HepG2 (cell line): ENCODE measurements around the gene NT5C3B. TPM values are rescaled to one million over a fixed set of nuclear protein-coding genes. Genes with fewer than 3 reads are reported as not detected.

Experiments used
- ARHGAP35 ChIP-seq: sonication (generic); formaldehyde crosslinking; IDR thresholded peaks from 2 replicates; pipeline ENCODE4 v1.9.0; 2022; ENCODE audit warnings: mild to moderate bottlenecking, inconsistent platforms, moderate library complexity, missing genetic modification reagents, borderline replicate concordance
- DNMT3B ChIP-seq: conservative IDR thresholded peaks from 2 replicates; pipeline ENCODE4 v1.6.1; 2016; ENCODE audit warnings: missing biosample characterization, control low read depth
- ELF3 ChIP-seq: IDR thresholded peaks from 2 replicates; pipeline ENCODE4 v1.6.1; 2016; ENCODE audit warnings: missing genetic modification reagents, missing compliant biosample characterization
- ISL2 ChIP-seq: sonication (generic); formaldehyde crosslinking; IDR thresholded peaks from 2 replicates; pipeline ENCODE4 v1.5.0; 2020; ENCODE audit warnings: missing genetic modification reagents
- KDM2A ChIP-seq: sonication (generic); formaldehyde crosslinking; IDR thresholded peaks from 2 replicates; pipeline ENCODE4 v1.4.0; 2020; ENCODE audit warnings: low read depth, missing genetic modification reagents, borderline replicate concordance
- MTA3 ChIP-seq: sonication (generic); formaldehyde crosslinking; IDR thresholded peaks from 2 replicates; pipeline ENCODE4 v1.4.0; 2020; ENCODE audit warnings: missing genetic modification reagents
- NBN ChIP-seq: fragments of 450-650 bp; conservative IDR thresholded peaks from 2 replicates; pipeline ENCODE4 v1.6.1; 2017
- ONECUT2 ChIP-seq: sonication (generic); formaldehyde crosslinking; IDR thresholded peaks from 2 replicates; pipeline ENCODE4 v1.4.0; 2020; ENCODE audit warnings: missing genetic modification reagents
- POGZ ChIP-seq: sonication (generic); formaldehyde crosslinking; IDR thresholded peaks from 2 replicates; pipeline ENCODE4 v1.4.0; 2020; ENCODE audit warnings: mild to moderate bottlenecking, missing genetic modification reagents
- POLR2A ChIP-seq, 2 experiments: IDR thresholded peaks; 2 replicates each; pipeline ENCODE4 v1.6.1; 2011; ENCODE audit warnings: low read depth in 2 of 2, low read length in 2 of 2, mild to moderate bottlenecking in 1 of 2, moderate library complexity in 1 of 2; ENCODE audit not compliant: insufficient read depth in 1 of 2
- SMYD3 ChIP-seq: sonication (generic); formaldehyde crosslinking; IDR thresholded peaks from 2 replicates; pipeline ENCODE4 v1.8.1; 2023; ENCODE audit warnings: mild to moderate bottlenecking, missing genetic modification reagents
- STAG1 ChIP-seq: sonication (generic); formaldehyde crosslinking; IDR thresholded peaks from 2 replicates; pipeline ENCODE4 v1.4.0; 2020; ENCODE audit warnings: missing genetic modification reagents
- YY1 ChIP-seq: IDR thresholded peaks from 2 replicates; pipeline ENCODE4 v1.6.1; 2011; ENCODE audit warnings: low read length, low read depth, moderate library complexity, mild to moderate bottlenecking; ENCODE audit not compliant: insufficient read depth, insufficient replicate concordance
- ZBTB8A ChIP-seq: sonication (generic); formaldehyde crosslinking; IDR thresholded peaks from 2 replicates; pipeline ENCODE4 v1.4.0; 2020; ENCODE audit warnings: mild to moderate bottlenecking, low read depth, missing genetic modification reagents, borderline replicate concordance
- ZMYM2 ChIP-seq: sonication (generic); formaldehyde crosslinking; IDR thresholded peaks from 2 replicates; pipeline ENCODE4 v1.8.0; 2022; ENCODE audit warnings: mild to moderate bottlenecking, missing genetic modification reagents
- ZNF335 ChIP-seq: sonication (generic); formaldehyde crosslinking; IDR thresholded peaks from 2 replicates; pipeline ENCODE4 v1.4.0; 2020; ENCODE audit warnings: missing genetic modification reagents
- ZNF33A ChIP-seq: sonication (generic); formaldehyde crosslinking; IDR thresholded peaks from 2 replicates; pipeline ENCODE4 v1.5.1; 2020; ENCODE audit warnings: missing genetic modification reagents, mild to moderate bottlenecking, moderate library complexity, borderline replicate concordance
- polyA plus RNA-seq, 8 experiments: library from polyadenylated mRNA; depleted of rRNA in 3 of 8; stranded (reverse) in 7 of 8; unstranded in 1 of 8; fragments of >200 nt; fragmentation: Illumina TruSeq in 4 of 8; extraction: Trizol in 4 of 8; gene quantifications; 2 replicates each; pipeline versions ENCODE4 v1.2.1 to v1.2.3, GENCODE V29; 2011 to 2016; ENCODE audit warnings: low read depth in 4 of 8, missing spikeins in 1 of 8, mixed read lengths in 1 of 8; ENCODE audit not compliant: insufficient read depth in 1 of 8
- total RNA-seq, 5 experiments: library from RNA; depleted of rRNA; stranded (reverse); fragments of >200 nt; fragmentation: Illumina TruSeq; extraction: Trizol; gene quantifications; 2 replicates each; pipeline ENCODE4 v1.2.3, GENCODE V29; 2016; ENCODE audit warnings: low read depth in 1 of 5
- TF ChIP-seq, protein P1 (sequence below): sonication (generic); formaldehyde crosslinking; IDR thresholded peaks from 2 replicates; pipeline ENCODE4 v1.8.1; 2023; ENCODE audit warnings: mild to moderate bottlenecking, moderate library complexity, missing genetic modification reagents
- TF ChIP-seq, protein P2 (sequence below): sonication (generic); formaldehyde crosslinking; IDR thresholded peaks from 2 replicates; pipeline ENCODE4 v1.4.0; 2020; ENCODE audit warnings: missing genetic modification reagents
- TF ChIP-seq, protein P3 (sequence below): IDR thresholded peaks from 2 replicates; pipeline ENCODE4 v1.6.1; 2012; ENCODE audit warnings: low read length, improper control_type of control experiment
- TF ChIP-seq, protein P4 (sequence below): sonication (generic); formaldehyde crosslinking; IDR thresholded peaks from 2 replicates; pipeline ENCODE4 v1.4.0; 2020; ENCODE audit warnings: missing genetic modification reagents
- TF ChIP-seq, protein P5 (sequence below): sonication (generic); formaldehyde crosslinking; conservative IDR thresholded peaks from 2 replicates; pipeline ENCODE4 v1.5.0; 2020; ENCODE audit warnings: missing genetic modification reagents

The NT5C3B gene
- total and polyA plus RNA-seq, 2 of the 13 experiments (the other 11 are each of a cell fraction or from before 2014, with no cell fraction given): 104 to 126 TPM

DNA sequence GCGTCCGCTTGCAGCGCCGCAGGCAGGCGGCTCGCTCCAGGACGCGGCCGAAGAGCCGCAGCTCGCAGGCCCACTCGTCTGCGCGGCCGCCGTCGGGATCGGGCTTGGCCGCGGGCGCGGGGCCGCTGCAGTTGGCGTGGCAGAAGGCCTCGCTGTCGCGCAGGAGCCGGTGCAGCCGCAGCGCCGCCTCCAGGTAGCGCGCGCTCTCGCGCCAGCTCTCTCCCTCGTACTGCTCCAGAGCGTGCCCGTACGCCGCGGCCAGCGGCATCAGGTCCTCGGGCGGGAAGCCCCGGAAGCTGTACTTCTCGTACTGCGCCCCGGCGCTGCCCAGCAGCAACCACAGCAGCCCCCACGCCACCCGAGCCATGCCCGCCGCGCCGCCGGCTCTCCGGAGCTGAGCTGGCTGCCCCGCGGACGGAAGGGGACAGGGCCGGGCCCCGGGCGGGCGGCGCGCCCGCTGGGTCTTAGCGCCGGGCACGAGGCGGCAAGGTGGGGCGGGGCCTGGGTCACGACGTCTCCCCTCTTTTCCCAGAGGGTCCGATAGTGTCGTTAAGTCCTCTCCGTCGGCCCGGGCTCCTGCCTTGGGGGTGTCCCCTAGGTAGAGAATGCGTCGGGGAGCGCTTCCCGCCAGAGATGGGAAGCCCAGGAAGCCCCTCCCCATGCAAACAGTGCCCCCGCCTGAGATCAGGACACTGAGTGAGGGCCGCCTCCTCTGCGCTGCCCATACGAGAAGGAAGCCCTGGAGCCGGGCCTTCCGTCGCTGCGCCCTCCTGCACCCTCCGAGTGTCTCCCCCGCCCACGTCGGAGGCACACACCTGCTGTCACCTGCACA is 24.3 kb downstream of the NT5C3B start, which contains the start of gene P3H4 (continued):
- TF ChIP-seq ISL2 (0 out of 2 replicates have a peak, but pooled peaks have one; percentile 47), MTA3 (CRISPR knock-in tag) (no peak), YY1 (no peak), ELF3 (CRISPR knock-in tag) (peak; percentile 64), ZNF335 (CRISPR knock-in tag) (no peak), DNMT3B (CRISPR knock-in tag) (no peak), ONECUT2 (CRISPR knock-in tag) (no peak), SMYD3 (no peak), STAG1 (peak; percentile 65), ZBTB8A (CRISPR knock-in tag) (no peak; the same call in 1 of the 2 replicates), ZMYM2 (no peak), ARHGAP35 (CRISPR knock-in tag) (no peak; the same call in 1 of the 2 replicates), NBN (no peak), ZNF33A (CRISPR knock-in tag) (no peak), POGZ (peak; percentile 58; the same call in 1 of the 2 replicates), POLR2A (IDR thresholded peaks at IDR 0.05; ENCODE audit: insufficient read depth in 1 of 2, low read depth in 2 of 2, low read length in 2 of 2) (peak; percentile 43 to 48; a peak in 2 of 4 replicates), KDM2A (CRISPR knock-in tag) (peak; percentile 65)
- TF ChIP-seq, protein P1, sequence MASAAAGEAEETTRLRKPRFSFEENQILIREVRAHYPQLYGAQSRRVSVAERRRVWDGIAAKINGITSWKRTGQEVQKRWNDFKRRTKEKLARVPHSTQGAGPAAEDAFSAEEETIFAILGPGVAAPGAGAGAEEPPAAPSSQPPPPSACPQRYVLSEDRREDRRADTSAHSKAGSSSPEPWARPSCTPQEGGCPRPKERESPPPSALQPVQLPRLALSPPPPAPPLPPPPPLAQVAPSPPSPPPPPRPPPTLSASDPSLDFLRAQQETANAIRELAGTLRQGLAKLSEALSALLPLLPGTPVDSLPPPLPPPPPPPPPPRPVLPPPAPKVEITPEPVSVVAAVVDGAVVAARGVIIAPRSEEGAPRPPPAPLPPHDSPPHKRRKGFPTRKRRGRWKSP (CRISPR knock-in tag): peak; percentile 89
- TF ChIP-seq, protein P2, sequence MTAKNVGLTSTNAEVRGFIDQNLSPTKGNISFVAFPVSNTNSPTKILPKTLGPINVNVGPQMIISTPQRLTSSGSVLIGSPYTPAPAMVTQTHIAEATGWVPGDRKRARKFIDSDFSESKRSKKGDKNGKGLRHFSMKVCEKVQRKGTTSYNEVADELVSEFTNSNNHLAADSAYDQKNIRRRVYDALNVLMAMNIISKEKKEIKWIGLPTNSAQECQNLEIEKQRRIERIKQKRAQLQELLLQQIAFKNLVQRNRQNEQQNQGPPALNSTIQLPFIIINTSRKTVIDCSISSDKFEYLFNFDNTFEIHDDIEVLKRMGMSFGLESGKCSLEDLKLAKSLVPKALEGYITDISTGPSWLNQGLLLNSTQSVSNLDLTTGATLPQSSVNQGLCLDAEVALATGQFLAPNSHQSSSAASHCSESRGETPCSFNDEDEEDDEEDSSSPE (CRISPR knock-in tag): peak; percentile 77
- TF ChIP-seq, protein P3, sequence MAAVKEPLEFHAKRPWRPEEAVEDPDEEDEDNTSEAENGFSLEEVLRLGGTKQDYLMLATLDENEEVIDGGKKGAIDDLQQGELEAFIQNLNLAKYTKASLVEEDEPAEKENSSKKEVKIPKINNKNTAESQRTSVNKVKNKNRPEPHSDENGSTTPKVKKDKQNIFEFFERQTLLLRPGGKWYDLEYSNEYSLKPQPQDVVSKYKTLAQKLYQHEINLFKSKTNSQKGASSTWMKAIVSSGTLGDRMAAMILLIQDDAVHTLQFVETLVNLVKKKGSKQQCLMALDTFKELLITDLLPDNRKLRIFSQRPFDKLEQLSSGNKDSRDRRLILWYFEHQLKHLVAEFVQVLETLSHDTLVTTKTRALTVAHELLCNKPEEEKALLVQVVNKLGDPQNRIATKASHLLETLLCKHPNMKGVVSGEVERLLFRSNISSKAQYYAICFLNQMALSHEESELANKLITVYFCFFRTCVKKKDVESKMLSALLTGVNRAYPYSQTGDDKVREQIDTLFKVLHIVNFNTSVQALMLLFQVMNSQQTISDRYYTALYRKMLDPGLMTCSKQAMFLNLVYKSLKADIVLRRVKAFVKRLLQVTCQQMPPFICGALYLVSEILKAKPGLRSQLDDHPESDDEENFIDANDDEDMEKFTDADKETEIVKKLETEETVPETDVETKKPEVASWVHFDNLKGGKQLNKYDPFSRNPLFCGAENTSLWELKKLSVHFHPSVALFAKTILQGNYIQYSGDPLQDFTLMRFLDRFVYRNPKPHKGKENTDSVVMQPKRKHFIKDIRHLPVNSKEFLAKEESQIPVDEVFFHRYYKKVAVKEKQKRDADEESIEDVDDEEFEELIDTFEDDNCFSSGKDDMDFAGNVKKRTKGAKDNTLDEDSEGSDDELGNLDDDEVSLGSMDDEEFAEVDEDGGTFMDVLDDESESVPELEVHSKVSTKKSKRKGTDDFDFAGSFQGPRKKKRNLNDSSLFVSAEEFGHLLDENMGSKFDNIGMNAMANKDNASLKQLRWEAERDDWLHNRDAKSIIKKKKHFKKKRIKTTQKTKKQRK: no peak
- TF ChIP-seq, protein P4, sequence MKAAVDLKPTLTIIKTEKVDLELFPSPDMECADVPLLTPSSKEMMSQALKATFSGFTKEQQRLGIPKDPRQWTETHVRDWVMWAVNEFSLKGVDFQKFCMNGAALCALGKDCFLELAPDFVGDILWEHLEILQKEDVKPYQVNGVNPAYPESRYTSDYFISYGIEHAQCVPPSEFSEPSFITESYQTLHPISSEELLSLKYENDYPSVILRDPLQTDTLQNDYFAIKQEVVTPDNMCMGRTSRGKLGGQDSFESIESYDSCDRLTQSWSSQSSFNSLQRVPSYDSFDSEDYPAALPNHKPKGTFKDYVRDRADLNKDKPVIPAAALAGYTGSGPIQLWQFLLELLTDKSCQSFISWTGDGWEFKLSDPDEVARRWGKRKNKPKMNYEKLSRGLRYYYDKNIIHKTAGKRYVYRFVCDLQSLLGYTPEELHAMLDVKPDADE (CRISPR knock-in tag): peak; percentile 95
- TF ChIP-seq, protein P5, sequence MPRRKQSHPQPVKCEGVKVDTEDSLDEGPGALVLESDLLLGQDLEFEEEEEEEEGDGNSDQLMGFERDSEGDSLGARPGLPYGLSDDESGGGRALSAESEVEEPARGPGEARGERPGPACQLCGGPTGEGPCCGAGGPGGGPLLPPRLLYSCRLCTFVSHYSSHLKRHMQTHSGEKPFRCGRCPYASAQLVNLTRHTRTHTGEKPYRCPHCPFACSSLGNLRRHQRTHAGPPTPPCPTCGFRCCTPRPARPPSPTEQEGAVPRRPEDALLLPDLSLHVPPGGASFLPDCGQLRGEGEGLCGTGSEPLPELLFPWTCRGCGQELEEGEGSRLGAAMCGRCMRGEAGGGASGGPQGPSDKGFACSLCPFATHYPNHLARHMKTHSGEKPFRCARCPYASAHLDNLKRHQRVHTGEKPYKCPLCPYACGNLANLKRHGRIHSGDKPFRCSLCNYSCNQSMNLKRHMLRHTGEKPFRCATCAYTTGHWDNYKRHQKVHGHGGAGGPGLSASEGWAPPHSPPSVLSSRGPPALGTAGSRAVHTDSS (CRISPR knock-in tag): 0 out of 2 replicates have a peak, but pooled peaks have one; percentile 81
